Colon (tissue), 2 donors: ENCODE data around the gene EFCAB14.
"Not testable (repeated sequence)": the region's sequence is repeated elsewhere in the genome, so short reads cannot be mapped to it uniquely, and the experiment has no call there.

Experiments
- FAIRE-seq: peaks from 2 replicates; lab custom pipeline; 2012; peaks lifted over from hg19 to GRCh38; lab: Jason Lieb, UNC
- donor health status: control.
- donor health status: control.

Gene EFCAB14

GRCh38 chr1:46723901-46724300, 5.0 kb upstream of the EFCAB14 start:
- no peak for FAIRE-seq

DNA sequence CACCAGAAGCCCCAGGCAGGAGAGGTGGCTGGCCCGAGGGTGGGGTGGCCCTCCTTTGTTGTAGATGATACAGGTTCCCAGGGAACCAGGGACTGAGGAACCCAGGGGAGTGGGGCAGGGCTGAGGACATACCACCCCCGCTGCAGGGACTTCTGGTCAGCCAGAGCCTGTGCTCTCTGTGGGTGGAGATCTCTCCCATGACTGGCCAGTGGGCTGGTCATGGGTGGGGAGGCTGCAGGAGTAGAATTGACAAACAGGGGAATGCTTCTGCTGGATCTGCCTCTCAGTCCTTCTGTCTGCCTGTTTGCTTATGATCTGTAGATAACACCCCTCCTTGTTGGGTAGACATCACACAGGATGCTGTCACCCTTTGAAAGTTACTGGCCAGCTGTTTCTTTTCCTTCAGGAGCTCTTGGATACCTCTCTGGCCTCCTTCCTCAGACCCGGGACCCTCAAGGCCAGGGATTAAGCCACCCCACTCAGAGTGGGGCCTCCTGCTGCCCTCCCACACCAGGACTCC, 2.8 kb upstream of the EFCAB14 start:
- no peak for FAIRE-seq

GRCh38 chr1:46721204-46721603, 2.3 kb upstream of the EFCAB14 start:
- no peak for FAIRE-seq

DNA sequence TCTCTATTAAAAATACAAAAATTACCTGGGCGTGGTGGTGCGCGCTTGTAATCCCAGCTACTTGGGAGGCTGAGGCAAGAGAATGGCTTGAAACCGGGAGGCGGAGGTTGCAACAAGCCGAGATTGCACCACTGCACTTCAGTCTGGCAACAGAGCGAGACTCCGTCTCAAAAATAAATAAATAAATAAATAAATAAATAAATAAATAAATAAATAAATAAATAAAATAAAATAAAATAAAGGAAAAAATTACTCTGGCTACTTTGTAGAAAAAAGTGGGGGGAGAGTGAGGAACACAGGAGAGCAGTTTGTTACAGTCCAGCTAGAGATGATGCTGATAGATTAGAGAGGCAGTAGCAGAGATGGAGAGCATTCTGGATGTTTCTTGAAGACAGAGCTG, 1.4 kb upstream of the EFCAB14 start:
- FAIRE-seq: not testable (repeated sequence)

DNA sequence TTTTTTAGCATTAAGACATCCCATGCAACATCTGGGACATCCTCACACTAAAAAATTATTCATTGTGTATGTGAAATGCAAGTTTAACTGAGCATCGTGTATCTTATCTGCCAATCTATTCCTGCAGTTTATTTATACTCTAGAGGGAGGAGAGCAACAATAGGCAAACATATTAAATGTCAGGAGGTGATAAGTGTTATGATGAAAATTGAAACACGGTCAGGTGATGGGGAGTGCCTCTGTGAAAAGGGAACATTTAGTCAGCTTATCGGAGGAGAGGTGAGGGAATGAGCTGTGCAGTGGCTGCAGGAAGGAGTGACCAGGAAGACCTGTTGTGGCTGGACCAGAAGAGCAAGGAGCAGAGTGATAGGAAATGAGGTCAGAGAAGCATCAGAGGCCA, 775 bp upstream of the EFCAB14 start:
- FAIRE-seq: no peak

- FAIRE-seq: no peak
Measured at GRCh38 chr1:46718340-46718726, 581 bp downstream of the EFCAB14 start.

GRCh38 chr1:46717654-46718053, 1.3 kb downstream of the EFCAB14 start:
- no peak for FAIRE-seq

- no peak for FAIRE-seq
Measured at GRCh38 chr1:46714976-46715375, 3.9 kb downstream of the EFCAB14 start.

DNA sequence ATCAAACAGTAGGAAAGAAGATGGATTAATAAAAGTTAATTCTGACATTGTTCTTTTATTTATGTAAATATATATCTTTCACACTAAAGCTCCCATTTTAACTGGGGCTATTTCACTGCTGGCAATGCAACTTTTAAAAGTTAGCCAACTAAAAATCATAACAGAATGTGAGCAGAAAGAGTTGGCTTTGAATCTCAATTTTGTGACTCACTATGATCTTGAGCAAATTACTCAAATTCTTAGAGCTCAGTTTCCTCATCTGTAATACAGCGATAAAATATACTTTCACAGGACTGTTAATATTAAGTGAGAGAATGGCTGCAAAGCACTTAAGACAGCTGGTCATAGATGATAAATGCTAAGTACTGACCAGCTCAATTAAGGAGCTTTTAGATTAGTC, 10.8 kb downstream of the EFCAB14 start:
- FAIRE-seq: no peak

DNA sequence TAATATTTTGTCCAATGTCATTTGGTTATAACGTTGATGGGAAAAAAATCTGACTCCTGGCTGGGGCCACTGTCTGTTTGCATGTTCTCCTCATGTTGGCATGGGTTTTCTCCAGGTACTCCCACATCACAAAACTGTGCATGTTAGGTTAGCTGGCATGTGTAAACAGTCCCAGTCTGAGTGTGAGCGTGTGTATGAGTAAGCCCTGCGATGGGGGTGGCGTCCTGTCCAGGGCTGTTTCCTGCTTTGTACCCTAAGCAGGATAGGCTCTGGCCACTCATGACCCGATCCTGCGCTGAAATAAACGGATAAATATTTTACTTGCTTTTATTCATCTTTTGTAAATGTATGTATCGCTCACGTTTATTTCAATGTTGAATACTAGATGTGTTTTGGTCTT, 13.5 kb downstream of the EFCAB14 start:
- FAIRE-seq: no peak

- FAIRE-seq: no peak
Measured at GRCh38 chr1:46703927-46704641, 14.8 kb downstream of the EFCAB14 start.

- no peak for FAIRE-seq
Measured at GRCh38 chr1:46699666-46700065, 19.2 kb downstream of the EFCAB14 start.

GRCh38 chr1:46697053-46697452, 21.9 kb downstream of the EFCAB14 start:
- FAIRE-seq: no peak

DNA sequence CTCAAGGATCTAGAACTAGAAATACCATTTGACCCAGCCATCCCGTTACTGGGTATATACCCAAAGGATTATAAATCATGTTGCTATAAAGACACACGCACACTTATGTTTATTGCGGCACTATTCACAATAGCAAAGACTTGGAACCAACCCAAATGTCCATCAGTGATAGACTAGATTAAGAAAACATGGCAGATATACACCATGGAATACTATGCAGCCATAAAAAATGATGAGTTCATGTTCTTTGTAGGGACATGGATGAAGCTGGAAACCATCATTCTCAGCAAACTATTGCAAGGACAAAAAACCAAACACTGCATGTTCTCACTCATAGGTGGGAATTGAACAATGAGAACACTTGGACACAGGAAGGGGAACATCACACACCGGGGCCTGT, 24.2 kb downstream of the EFCAB14 start:
- not testable (repeated sequence) for FAIRE-seq

- FAIRE-seq: no peak
Measured at GRCh38 chr1:46692811-46693770, 25.8 kb downstream of the EFCAB14 start.

DNA sequence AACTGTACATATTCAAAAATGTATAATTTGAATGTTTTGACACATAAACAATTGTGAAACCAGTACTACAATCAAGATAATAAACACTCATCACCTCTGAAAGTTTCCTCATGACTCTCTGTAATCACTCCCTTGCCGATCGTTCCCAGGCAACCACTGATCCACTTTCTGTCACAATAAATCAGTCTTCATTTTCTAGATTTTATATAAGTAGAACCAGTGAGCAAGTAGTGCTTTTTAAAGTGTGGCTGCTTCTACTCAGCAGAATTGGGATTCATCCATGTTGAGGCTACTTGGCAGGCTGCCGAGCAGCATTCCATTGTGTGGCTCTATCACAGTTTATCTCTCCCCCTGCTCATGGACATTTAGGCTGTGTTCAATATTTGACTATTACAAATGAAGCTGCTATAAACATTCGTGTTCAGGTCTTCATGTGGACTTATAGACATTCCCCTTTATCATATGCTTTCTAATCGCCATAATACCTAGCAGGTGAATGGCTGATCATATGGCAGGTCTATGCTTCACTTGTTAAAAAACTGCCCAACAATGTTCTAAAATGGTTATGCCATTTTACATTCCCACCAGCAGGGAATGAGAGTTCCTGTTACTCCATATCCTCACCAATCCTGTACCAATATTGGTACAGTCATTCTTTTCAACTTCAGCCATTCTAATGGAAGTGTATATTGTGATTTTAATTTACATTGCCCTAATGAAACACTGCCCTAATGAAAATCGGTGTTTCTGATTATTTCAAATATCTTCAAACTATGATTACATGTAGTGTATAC, 26.7 kb downstream of the EFCAB14 start:
- FAIRE-seq: no peak

DNA sequence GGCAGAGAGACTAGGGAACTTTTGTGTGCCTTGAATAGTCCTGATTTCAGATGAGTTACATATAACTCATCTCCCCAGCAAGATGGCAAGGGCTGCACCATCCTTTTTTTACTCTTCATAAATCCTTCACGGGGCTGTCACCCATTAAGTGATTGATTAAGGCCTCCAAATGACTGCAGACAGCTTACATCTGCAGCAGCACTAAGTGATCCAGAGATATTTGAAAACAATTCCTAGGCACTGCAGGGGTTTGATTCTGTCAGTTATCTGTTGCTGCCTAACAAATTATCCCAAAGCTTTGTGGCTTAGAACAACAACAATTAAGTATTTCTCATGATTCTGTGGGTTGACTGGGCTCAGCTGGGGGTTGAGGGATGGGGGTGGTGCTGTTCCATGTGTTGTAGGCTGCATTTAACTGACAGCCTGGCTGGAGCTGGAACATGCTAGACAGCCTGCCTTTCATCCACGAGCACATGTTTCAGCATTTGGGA, 27.9 kb downstream of the EFCAB14 start:
- no peak for FAIRE-seq

DNA sequence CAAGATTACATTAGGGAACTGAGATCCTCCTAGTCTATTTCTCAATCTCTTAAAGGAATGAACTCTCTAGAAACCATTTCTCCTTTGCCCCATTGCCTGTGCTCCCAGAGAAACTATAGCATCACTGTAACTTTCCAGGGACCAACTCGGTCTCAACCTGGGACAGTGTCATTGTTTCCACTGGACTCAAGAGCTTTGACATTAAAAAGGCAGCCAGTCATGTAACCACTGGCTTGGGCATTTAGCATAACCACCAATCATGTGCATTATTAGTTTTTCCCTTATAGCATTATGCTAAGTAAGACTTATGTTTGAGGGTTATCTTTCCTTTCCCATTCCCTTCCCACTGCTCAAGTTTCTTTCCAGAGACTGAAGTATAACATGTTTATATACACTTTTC, 29.0 kb downstream of the EFCAB14 start:
- FAIRE-seq: no peak

GRCh38 chr1:46689356-46689755, 29.6 kb downstream of the EFCAB14 start:
- no peak for FAIRE-seq

- FAIRE-seq: no peak
Measured at GRCh38 chr1:46687921-46688509, 30.9 kb downstream of the EFCAB14 start.

- no peak for FAIRE-seq
Measured at GRCh38 chr1:46687093-46687659, 31.7 kb downstream of the EFCAB14 start.
